CD4-positive, alpha-beta T cell treated with Interleukin-4 for 1 hour (primary cell): ENCODE results near the gene PLA2G4A.

Experiments
- DNase-seq, 2 donors: peaks; one replicate each; pipeline ENCODE4 v3.0.0-alpha.2; 2020 to 2022

PLA2G4A gene

DNA sequence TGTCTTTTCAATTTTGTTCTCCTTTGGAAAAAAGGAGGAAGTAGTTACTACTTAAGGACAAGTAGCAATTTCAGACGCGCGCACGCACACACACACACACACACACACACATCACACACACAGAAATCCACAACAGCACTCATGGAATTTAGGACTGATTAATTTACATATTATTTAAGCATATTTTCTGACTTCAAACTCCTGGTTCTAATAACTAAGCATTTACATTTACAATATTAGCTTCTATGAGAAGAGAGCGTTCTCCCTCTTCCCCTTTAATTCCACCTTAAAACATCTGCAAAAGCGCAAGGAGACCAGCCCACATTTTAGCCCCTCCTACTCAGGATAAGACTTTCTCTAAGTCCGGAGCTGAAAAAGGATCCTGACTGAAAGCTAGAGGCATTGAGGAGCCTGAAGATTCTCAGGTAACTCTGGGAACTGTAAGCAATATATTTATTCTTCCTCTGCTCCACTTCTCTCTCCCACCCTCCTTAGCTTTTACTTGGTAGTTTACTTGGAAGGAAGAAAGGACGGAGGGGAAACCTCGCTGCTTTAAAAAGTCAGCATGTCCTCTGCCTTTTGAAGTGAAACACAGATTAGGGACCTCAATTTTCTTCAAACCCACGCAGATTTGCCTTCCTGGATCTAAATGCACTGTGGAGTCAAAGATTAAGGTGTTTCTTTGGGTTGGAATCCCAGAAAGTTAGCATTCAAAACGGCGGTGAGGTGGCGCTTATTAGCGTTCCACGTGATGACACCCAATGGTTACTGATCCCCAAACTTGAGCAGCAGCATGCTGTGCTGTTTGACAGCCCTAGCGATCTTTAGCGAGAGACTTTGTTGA lies at the start of gene PLA2G4A:
PLA2G4A (plus strand) TSS at position 339 of the 844 bp plus-strand sequence. CDS start 25,406 bp downstream, outside the sequence.
- peak in 1 of 2 donors; percentile 20 for DNase-seq

DNA sequence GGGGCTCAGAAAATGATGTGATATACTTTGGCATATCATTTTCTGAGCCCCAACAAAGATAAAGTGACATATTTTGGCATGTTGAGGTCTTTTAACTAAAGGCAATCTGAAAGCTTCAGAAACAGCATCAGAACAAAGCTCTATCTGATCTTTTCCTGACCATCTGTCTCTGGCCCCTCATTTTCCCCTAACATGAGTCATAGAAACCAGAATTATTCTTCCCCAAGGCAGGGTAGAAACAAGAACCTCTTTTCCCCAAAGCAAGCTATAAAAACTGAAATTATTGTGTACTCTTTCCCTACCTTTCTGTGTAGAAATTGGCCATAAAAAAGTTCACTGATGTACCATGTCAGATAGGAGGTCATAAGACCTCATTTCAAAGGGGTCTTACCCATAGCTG lies 48.7 kb upstream of the PLA2G4A start:
- DNase-seq, result no peak

DNA sequence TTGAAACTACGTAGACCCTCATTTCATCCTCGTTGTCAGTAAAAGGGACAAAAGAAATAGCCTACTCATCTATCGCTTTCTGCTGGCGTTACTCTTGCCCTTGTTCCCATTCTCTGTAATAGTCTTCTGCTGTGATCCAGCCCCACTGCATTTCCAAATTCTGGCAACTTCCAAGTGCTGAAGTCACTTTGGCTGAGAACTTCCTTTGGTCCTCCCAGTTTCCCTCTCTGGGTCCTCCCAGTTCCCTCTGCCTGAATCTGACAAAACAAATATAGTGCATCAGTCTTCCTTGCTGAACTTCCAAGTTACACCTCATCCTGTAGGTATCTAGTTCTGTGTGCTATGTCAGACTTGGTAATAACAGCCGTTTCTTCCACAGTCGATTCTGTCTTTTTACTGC lies 47.0 kb upstream of the PLA2G4A start:
- no peak for DNase-seq

DNA sequence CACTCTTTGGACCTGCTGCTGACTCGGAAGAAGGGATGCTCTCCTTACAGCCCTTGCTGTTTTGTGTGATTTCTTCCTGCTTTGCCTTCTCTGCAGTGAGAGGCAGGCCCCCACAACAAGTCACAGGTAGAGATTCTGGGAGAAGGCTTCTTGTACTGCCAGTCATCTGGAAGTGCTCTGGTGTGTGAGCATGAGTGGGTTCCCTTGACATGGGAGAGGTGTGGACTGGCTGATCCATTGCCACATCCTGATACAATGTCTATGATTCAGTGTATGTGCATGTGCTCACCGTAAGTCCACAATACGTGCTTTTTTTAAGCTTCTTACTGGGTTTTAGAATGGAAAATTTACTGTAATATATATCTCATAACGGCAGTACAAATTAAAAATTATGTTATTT lies 46.0 kb upstream of the PLA2G4A start:
- no peak for DNase-seq

DNA sequence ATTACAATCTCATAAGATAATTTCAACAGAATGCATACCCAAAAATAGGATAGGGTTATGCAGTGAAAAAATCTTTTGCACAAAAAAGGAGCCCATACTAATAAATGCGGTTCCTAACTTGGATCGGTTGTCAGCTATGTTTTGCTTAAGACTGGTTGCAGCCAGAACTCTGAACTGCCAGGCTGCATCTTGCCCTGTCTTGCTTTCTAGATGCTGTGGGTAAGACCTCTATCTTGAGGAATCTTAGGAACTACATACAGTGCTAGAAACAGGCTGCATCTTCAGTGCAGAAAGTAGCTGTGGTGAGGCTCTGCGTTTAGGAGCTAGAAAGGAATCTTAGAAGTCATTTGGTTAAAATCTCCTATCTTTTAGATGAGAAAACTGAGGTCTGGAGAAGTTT lies 45.6 kb upstream of the PLA2G4A start:
- DNase-seq, result no peak

DNA sequence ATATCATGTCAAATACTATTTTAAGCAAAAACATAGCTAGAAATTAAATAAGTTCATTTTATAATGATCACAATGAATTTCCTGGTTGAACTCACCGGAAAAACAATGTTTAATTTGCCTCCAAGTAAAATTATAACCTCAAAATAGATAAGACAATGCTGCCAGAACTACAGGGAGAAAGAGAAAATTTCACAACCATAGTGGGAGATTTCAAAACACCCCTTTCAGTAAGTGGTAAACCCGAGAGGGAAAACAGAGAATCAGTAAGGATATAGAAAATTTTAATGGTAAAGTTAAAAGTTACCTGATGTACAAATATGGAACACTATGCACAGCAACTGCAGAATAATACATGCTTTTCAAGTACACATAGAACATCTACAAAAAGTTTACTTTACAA lies 43.2 kb upstream of the PLA2G4A start:
- DNase-seq, result no peak

DNA sequence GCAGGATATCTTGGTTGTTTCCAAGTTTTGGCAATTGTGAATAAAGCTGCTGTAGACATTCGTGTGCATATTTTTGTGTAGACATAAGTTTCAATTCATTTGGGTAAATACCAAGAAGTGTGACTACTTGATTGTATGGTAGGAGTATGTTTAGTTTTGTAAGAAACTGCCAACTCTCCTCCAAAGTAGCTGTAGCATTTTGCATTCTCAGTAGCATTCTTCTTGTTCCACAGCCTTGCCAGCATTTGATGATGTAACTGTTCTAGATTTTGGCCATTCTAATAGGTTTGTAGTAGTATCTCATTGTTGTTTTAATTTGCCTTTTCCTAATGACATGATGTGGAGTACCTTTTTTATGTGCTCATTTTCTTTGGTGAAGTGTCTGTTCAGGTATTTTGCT lies 38.6 kb upstream of the PLA2G4A start:
- DNase-seq, result no peak

DNA sequence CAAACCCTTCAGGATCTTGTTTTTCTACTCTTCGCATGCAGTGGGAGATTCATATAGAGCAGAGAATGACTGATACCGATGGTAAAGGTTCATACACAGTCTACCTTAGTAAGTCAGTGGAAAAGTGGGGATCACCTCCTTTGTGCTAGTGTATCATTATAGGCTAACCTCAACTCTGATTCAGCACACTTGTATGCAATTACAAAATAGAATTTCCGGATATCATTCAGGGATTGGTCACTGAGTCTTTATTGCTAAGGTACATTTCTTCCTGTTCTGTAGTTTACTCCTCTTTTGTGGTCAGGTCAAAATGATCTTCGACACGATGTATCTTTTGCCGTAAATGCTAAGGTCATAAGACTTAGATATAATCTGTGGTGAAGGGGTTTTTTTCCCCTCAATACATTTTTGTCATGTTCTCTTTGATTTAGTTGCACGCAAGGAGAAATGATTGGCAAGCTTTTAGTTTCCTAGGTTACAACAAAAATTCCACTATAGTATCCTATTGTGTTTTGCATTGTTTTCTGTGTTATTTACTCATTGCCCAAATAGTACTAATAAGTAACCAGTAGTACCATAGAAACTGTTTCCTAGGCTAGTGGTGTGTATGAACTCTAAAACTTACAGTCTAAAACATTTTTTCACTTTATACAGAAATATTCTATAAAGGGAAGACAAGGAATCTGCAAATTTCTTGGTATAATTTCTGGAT lies 35.7 kb upstream of the PLA2G4A start:
- DNase-seq, result no peak

DNA sequence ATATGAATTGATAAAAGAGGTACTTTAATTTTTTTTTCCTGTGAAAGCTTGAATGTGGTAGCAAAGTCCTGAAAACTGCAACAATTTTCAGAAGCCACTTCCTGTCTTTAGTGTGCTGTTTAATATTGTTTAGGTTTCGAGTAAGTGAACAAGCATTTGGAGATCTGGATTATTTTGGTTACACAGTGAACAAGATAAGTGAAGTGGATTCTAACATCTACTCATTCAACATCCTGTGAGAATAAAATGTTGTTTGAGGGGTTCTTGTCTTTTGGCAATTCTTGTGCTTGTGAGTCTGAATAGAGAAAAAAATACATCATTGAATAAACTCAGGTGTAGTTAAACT lies 35.2 kb upstream of the PLA2G4A start:
- DNase-seq, result no peak

DNA sequence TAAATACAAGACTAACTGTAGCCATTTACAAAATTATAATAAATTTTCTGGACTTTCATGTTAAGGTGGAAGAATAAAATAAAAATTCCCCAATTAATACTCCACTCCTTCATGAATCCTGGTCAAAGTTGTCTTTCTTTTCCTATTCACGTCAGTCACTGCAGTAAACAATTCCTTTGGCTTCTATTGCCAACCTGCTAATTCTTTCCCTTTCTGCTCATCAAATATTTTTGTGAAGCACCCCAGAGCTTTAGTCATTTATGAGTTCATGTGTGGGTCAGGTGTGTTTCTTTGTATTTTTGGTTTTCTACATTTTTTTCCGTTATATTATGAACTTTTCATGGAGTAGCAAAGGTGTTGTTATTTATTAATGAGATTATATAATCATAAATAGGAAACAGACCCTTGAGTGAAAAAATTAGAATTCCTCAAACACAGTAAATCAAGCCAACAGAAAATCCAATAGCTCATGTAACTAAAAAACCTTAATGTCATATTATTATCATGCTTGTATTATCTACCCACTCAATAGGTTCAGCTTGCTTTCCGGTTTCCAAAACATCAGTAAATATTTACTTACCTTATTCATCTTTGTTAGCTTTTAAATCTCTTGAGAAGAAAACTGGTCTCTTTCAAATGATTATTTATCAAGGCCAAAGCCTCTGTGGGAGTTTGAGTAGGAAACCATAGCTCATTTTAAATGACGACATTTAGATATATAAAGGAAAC lies 29.6 kb upstream of the PLA2G4A start:
- DNase-seq, result no peak

DNA sequence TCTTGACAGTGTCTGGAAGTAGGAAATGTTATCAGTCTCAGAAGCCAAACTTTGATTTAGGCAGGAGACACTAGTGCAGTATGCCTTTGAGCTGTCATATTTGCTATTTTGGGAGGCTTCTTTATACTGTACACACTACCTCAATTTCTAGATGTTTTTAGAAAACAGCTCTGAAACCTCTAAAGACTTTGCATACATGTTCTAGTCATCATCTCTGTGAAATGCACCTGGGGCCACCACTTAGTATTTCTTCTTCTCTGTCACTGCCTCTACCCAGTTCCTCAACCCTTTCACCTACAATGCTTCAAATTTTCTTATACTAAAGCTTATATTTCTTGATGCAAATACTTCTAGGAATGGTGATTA lies 29.1 kb upstream of the PLA2G4A start:
- DNase-seq, result no peak

DNA sequence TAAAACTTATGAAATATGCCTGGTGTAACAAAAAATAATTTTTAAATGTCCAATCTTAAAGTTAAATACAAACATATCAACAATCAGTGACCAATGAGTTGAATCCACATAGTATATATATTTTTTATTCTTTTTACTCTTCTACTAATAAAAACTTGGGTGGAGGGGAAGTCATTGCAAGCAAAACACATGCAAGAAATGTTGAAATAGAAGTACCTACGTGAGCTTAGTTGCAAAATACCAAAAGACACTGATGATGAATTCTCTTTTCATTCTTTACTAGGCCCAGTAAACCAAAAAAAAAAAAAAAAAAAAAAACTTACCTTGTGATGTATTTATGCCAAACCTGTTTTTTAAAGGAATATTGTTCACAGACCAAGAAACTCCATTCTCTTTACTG lies 26.4 kb upstream of the PLA2G4A start:
- no peak for DNase-seq

DNA sequence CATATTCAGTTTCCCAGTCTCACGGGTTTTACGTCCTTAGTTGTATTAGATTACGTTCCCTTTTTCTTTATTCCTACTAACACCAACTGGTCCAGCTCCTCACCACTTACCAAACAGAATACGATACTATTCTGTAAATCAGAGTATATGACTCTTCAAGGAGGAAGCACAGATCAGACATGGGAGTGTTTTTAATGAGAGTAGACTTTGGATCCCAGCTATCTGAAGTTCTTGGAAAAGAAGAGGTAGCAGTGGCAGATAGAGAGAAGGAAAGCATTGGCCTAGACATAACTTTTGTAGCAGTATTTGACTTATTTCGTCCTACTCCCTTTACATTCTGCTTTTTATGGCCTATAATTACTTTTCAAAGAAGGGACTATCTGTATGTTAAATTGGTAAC lies 24.1 kb upstream of the PLA2G4A start:
- DNase-seq, result no peak

DNA sequence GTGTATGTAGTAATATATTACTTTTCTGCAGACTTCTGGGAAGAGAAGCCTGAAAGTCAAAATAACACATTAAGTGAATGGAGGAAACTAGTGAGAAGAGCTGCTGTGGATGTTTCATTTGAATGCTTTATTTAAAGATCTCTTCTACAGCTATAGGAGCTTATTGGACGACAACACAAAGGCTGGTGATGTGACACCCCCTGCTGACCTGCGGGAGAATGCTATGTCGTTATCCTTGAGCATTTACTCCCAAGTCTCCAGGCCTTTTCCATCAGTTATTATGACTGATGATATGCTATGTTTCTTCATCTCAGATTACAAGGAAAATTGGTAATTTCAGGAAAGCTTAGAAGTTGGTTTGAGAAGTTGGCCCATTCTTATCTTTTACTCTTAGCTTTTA lies 22.3 kb upstream of the PLA2G4A start:
- no peak for DNase-seq

DNA sequence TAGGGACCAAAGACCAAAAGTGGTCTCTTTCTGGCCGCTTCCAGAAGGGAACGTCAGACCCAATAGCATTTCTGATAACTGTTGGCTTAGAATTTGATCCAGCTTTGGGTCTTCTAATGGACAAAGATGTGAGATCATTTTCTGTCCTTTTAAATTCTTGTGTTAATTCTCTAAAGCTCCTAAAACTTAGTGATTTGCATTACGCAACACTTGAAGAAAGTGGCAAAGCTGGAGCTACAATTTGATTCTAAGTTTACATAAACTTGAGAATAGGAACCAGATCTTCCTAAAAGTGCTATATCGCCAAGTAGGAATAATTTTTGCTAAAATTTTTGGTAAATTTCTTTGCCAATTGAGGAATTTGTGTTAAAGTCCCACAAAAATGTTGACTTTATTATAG lies 21.6 kb upstream of the PLA2G4A start:
- no peak for DNase-seq

DNA sequence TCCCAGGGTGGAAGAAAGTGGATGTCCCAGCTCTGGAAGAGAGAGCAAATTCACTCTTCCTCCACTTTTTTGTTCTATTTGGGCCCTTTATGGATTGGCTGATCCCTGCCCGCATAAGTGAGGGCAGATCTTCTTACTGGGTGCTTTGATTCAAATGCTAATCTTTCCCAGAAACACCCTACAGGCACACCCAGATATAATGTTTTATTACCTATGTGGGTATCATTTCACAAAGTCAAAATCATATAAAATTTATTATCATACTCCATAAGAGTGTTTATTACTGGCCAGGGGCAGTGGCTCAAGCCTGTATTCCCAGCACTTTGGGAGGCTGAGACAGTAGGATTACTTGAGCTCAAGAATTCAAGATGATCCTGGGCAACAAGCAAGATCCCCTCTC lies 16.9 kb upstream of the PLA2G4A start:
- DNase-seq, result no peak

DNA sequence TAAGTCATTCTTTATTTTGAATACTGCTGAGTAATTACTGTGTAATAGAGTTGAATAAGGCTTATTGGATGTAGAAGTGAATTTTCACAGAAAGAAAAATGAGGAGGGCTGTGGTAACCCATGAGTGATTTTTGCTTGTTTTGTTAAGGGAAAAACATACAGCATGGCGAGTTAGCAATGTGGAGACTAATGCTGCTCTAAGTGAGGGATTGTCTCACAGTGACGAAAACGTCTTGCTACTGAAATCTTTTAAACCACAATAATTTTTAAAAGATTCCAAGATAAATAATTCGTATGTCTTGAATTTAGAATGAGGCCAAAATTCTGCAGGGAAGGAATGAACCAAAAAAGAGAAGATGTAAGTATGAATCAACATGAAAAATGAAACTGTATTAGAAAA lies 16.2 kb upstream of the PLA2G4A start:
- no peak for DNase-seq

DNA sequence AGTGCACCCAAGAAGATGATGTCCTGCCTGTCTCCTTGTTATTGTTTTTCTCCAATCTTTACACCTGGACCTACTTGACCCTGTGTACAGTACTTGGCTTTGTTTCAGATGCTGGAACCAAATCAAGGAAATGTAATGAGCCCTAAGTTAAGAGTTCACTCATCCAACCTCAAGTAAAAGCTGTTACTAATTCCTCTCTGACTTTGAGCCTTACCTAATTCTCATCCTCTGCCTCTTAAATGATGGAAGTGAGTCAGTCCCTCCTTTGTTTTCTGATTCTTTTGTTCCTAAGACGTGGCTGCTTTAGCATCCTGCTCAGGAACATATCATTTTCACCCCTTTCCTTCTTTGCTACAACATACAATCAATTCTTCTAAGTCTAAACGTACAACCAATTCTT lies 15.3 kb upstream of the PLA2G4A start:
- DNase-seq, result no peak

DNA sequence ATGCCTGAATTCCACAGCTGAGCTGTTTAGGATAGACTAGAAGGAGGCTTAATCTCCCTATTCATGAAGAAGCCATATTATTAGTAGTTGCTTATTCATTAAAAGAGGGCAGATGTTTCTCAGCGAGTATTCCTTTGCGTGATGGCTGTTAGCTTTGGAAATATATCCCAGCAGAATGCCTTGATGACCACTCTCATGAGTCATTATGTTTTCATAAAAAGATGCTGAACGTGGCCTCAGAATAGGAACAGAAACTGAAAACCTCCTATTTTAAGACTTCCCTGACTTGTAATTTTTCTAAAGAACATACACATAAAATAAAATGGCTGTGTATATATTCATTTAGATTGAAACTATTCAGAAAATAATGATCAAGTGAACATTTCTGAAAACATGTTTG lies 9.6 kb upstream of the PLA2G4A start:
- no peak for DNase-seq

DNA sequence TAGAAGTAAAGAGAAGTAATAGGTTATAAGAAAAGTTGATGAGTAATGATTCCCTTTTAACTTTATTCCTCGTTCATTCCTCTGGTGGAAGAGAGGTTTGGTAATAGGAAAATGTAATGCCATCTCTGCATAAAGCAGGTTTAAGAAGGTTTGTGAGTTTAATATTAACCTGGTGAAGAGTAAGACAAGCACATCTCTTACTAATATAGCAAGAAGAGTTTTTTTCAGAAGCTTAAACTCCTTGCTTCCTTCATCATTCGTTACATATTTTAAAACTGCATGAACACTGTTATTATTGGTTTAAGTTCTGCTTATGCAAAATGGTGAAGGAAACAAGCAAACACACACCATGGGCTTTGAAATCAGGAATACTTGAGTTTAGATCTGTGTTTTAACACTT lies 9.2 kb upstream of the PLA2G4A start:
- no peak for DNase-seq

DNA sequence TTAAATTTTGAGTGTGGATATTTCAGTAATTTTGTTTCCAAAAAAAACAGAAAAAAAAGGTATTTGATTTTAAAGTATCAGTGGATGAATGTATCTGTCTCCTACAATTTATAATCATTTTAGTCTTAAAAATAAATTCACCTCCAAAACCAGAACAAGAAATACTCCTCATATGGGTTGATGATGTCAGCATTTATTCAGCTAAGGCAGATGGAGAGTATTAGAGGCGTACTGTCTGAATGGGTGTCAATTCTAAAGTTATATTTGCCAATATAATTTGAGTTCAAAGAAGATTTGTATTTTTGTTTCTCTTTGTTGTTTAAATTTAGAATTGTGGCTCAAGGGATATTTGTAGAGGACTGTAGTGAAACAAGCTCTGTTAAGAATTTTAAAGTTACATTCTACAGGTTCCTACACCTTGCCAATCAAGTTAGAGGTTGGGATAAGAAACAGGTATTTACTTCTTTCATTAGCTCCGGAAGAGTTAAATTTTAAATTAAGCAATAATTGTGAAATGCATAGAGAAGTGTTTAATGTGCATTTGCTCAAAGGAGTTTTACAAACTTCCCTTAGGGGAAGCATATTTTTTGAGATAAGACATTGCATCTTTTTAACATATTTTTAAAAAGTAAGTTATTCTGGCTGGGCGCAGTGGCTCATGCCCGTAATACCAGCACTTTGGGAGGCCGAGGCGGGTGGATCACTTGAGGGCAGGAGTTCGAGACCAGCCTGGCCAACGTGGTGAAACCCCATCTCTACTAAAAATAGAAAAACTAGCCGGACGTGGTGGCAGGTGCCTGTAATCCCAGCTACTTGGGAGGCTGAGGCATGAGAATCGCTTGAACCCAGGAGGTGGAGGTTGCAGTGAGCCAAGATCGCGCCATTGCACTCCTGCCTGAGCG lies 1.2 kb downstream of the PLA2G4A start:
- DNase-seq, result no peak

DNA sequence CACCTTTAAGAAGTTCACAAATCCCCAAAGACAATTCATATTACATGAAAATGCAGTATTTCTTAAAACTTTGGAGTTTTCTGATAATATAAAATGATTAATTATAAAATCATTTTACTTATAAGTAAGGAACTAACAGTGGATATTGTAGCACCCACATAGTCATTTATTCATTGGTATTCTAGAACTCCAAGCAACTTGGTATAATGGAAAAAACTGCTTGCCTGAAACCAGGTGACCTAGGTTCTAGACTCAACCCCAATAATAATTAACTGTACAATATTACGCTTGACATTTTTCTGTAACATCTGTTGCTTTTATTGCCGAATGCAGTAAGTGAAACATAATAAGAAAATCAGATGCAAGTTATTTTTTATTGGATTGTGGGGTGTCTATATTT lies 2.4 kb downstream of the PLA2G4A start:
- DNase-seq, result no peak

DNA sequence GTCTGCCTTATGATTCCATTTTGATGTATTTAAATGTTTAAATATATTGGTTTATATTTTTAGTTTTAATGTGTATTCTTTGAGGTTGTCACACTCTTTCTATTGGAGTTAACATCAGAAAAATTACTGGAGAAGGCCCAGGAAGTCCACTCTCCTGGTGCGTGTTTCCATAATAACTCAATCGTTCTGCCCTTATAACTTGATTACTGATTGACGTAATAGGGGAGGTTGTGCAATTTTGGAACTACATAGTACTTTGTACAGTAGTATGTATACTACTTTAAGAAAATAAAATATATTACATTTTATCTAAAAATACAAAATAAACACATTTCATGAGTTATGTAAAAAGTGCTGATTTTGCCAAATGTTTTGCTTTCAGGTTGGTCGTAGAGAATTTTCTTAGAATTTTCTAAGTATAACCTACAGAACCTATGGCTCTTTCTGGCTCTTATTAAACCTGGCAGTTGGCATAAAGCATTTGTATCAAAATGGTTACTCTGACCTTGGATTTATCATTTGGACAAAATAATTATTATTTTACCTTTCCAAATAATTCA lies 5.7 kb downstream of the PLA2G4A start:
- DNase-seq, result no peak
